ENCODE measurements around the gene TMEM181. TPM values are rescaled to one million over a fixed set of nuclear protein-coding genes. Genes with fewer than 3 reads are reported as not detected.

The TMEM181 gene
- total RNA-seq, 1 donor from 2014 or later: 31.0 TPM

DNA sequence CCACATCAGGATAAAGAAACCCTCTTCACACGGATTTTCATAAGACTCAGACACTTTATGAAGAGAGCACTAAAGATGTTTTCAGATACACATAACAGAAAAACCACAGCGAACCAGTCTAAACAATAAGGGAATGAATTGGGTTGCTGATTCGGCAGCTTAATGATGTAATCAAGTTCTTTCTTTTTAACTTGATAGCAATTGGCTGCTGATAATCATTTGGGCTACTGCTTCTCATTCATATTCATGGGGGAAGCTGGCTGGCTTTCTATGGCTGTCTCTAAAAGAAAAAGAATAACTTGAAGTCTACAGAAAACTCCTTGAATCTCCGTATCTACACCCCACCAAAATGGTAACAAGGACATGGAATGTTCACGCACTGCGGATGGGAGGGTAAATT is 20.0 kb upstream of the TMEM181 start:
- H3K4me2 ChIP-seq (ENCODE audit: low read length): no peak overlapping the region
- no peak overlapping the region for H2AFZ ChIP-seq (ENCODE audit: low read depth, low read length)
- no peaks in the 10 kb centered on the region for H3K79me2 ChIP-seq (ENCODE audit: insufficient read depth, low read length)
- peaks cover 4% of the 10 kb centered on the region for H3K4me1 ChIP-seq (ENCODE audit: insufficient read depth, low read length)
- H3K36me3 Mint-ChIP-seq (ENCODE audit: low read depth, unreplicated experiment): no peaks in the 10 kb centered on the region
- FAIRE-seq (no peak), DNase-seq (ENCODE audit: low read depth) (peak; percentile 17)
- no peak overlapping the region for H3K4me3 ChIP-seq (ENCODE audit: insufficient read depth, low read depth, low read length)
- H3K27ac Mint-ChIP-seq (ENCODE audit: unreplicated experiment): no peak overlapping the region
- H3K36me3 ChIP-seq (ENCODE audit: insufficient read depth, low read length): no peaks in the 10 kb centered on the region
- no peaks in the 10 kb centered on the region for H4K20me1 ChIP-seq (ENCODE audit: insufficient read depth, low read length)
- no peak overlapping the region for H3K27ac ChIP-seq (ENCODE audit: low read depth, low read length)
- H3K9me3 Mint-ChIP-seq (ENCODE audit: unreplicated experiment): no peaks in the 10 kb centered on the region
- no peak overlapping the region for H3K9ac ChIP-seq (ENCODE audit: low read length)
- H3K4me1 Mint-ChIP-seq (ENCODE audit: low read depth, unreplicated experiment): peaks cover 8% of the 10 kb centered on the region
- peaks cover 10% of the 10 kb centered on the region for H3K27me3 Mint-ChIP-seq (ENCODE audit: low read depth, unreplicated experiment)
- H3K4me3 Mint-ChIP-seq (ENCODE audit: unreplicated experiment): no peak overlapping the region
- peaks cover 21% of the 10 kb centered on the region for H3K27me3 ChIP-seq (ENCODE audit: insufficient read depth, low read length)
- no peaks in the 10 kb centered on the region for H3K9me3 ChIP-seq (ENCODE audit: insufficient read depth, low read depth, low read length)
- TF ChIP-seq EZH2 (IDR thresholded peaks at IDR 0.05; ENCODE audit: insufficient read depth, low read length) (no peak), CTCF (IDR thresholded peaks at IDR 0.05; ENCODE audit: insufficient read depth, low read depth, low read length) (no peak)

- Histone ChIP-seq H4K20me1 (ENCODE audit: insufficient read depth, low read length) (no peaks in the 10 kb centered on the region), H3K27me3 (ENCODE audit: insufficient read depth, low read length) (peaks cover 10% of the 10 kb centered on the region), H3K9me3 (ENCODE audit: insufficient read depth, low read depth, low read length) (no peaks in the 10 kb centered on the region), H3K4me2 (ENCODE audit: low read length) (no peak overlapping the region), H2AFZ (ENCODE audit: low read depth, low read length) (no peak overlapping the region), H3K27ac (ENCODE audit: low read depth, low read length) (no peak overlapping the region), H3K4me3 (ENCODE audit: insufficient read depth, low read depth, low read length) (no peak overlapping the region), H3K4me1 (ENCODE audit: insufficient read depth, low read length) (no peaks in the 10 kb centered on the region), H3K9ac (ENCODE audit: low read length) (no peak overlapping the region), H3K36me3 (ENCODE audit: insufficient read depth, low read length) (no peaks in the 10 kb centered on the region), H3K79me2 (ENCODE audit: insufficient read depth, low read length) (no peaks in the 10 kb centered on the region)
- DNase-seq (ENCODE audit: low read depth) (no peak), FAIRE-seq (no peak)
- H3K9me3 Mint-ChIP-seq (ENCODE audit: unreplicated experiment): no peaks in the 10 kb centered on the region
- peaks cover 7% of the 10 kb centered on the region for H3K27me3 Mint-ChIP-seq (ENCODE audit: low read depth, unreplicated experiment)
- peaks cover 6% of the 10 kb centered on the region for H3K4me1 Mint-ChIP-seq (ENCODE audit: low read depth, unreplicated experiment)
- no peak overlapping the region for H3K4me3 Mint-ChIP-seq (ENCODE audit: unreplicated experiment)
- H3K27ac Mint-ChIP-seq (ENCODE audit: unreplicated experiment): no peak overlapping the region
- H3K36me3 Mint-ChIP-seq (ENCODE audit: low read depth, unreplicated experiment): peaks cover 3% of the 10 kb centered on the region
- TF ChIP-seq EZH2 (IDR thresholded peaks at IDR 0.05; ENCODE audit: insufficient read depth, low read length): no peak
Observed at GRCh38 chr6:158543606-158544185, 16.2 kb upstream of the TMEM181 start.

- H3K4me3 ChIP-seq (ENCODE audit: insufficient read depth, low read depth, low read length): no peak overlapping the region
- no peak overlapping the region for H3K4me2 ChIP-seq (ENCODE audit: low read length)
- no peak overlapping the region for H3K27ac ChIP-seq (ENCODE audit: low read depth, low read length)
- no peak overlapping the region for H3K27ac Mint-ChIP-seq (ENCODE audit: unreplicated experiment)
- TF ChIP-seq EZH2 (IDR thresholded peaks at IDR 0.05; ENCODE audit: insufficient read depth, low read length) (no peak), CTCF (IDR thresholded peaks at IDR 0.05; ENCODE audit: insufficient read depth, low read depth, low read length) (no peak)
- no peaks in the 10 kb centered on the region for H4K20me1 ChIP-seq (ENCODE audit: insufficient read depth, low read length)
- H3K4me1 Mint-ChIP-seq (ENCODE audit: low read depth, unreplicated experiment): peaks cover 2% of the 10 kb centered on the region
- no peaks in the 10 kb centered on the region for H3K79me2 ChIP-seq (ENCODE audit: insufficient read depth, low read length)
- no peak overlapping the region for H3K9ac ChIP-seq (ENCODE audit: low read length)
- no peaks in the 10 kb centered on the region for H3K9me3 ChIP-seq (ENCODE audit: insufficient read depth, low read depth, low read length)
- no peaks in the 10 kb centered on the region for H3K4me1 ChIP-seq (ENCODE audit: insufficient read depth, low read length)
- no peaks in the 10 kb centered on the region for H3K36me3 ChIP-seq (ENCODE audit: insufficient read depth, low read length)
- H3K4me3 Mint-ChIP-seq (ENCODE audit: unreplicated experiment): no peak overlapping the region
- no peak for FAIRE-seq
- H3K9me3 Mint-ChIP-seq (ENCODE audit: unreplicated experiment): no peaks in the 10 kb centered on the region
- no peak overlapping the region for H2AFZ ChIP-seq (ENCODE audit: low read depth, low read length)
- peaks cover 3% of the 10 kb centered on the region for H3K36me3 Mint-ChIP-seq (ENCODE audit: low read depth, unreplicated experiment)
- H3K27me3 Mint-ChIP-seq (ENCODE audit: low read depth, unreplicated experiment): peaks cover 5% of the 10 kb centered on the region
- peaks cover 5% of the 10 kb centered on the region for H3K27me3 ChIP-seq (ENCODE audit: insufficient read depth, low read length)
- DNase-seq (ENCODE audit: low read depth): no peak
Observed at GRCh38 chr6:158544428-158544827, 15.5 kb upstream of the TMEM181 start.
